Ovary (tissue), 3 donors: ENCODE data around the gene TAOK3.

Experiments
- EP300 ChIP-seq: sonication (generic); formaldehyde crosslinking; IDR thresholded peaks from one replicate; pipeline ENCODE4 v1.6.1; 2017; ENCODE audit warnings: antibody characterized with exemption
- TF ChIP-seq, protein P1 (sequence below), 3 donors: fragments of 450-650 bp in 2 of 3; fragments of 200-600 bp in 1 of 3; IDR thresholded peaks; one replicate each; pipeline versions ENCODE4 v1.5.1 to v1.8.0; 2016 to 2022; ENCODE audit warnings: antibody characterized with exemption in 3 of 3, mild to moderate bottlenecking in 1 of 3
- donor health status: DM: no; HTN: no; CAD: no.

DNA sequence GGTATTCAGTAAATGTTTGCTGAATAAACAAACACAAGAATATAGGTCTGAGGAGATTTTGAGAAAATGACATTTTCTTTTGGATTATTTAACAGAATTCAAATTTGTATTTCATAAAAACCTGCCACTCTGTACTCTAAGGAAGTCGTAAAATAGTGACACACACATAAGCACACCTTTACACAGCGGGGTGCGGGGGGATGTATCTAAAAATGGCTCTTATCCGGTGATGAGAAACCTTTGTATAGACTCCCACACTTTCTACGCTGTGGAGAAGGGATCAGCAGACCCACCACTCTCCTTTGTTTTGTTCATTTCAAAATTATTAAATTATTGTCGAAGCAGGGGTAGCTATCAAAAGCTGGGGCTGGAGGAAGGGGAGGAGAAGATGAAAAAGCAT is 178.7 kb downstream of the TAOK3 start:
- TF ChIP-seq, protein P1, sequence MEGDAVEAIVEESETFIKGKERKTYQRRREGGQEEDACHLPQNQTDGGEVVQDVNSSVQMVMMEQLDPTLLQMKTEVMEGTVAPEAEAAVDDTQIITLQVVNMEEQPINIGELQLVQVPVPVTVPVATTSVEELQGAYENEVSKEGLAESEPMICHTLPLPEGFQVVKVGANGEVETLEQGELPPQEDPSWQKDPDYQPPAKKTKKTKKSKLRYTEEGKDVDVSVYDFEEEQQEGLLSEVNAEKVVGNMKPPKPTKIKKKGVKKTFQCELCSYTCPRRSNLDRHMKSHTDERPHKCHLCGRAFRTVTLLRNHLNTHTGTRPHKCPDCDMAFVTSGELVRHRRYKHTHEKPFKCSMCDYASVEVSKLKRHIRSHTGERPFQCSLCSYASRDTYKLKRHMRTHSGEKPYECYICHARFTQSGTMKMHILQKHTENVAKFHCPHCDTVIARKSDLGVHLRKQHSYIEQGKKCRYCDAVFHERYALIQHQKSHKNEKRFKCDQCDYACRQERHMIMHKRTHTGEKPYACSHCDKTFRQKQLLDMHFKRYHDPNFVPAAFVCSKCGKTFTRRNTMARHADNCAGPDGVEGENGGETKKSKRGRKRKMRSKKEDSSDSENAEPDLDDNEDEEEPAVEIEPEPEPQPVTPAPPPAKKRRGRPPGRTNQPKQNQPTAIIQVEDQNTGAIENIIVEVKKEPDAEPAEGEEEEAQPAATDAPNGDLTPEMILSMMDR (IDR thresholded peaks at IDR 0.05) = no peak
- TF ChIP-seq EP300 = no peak
